Esophagus muscularis mucosa (tissue), 4 donors: ENCODE results near the gene SLC25A24.

Source experiments
- CTCF ChIP-seq, 3 experiments: fragments of 200-600 bp in 2 of 3; fragments of 450-650 bp in 1 of 3; sonication (generic) in 2 of 3; IDR thresholded peaks; one replicate each; pipeline ENCODE4 v1.5.1; 2017 to 2019; ENCODE audit warnings: antibody characterized with exemption in 3 of 3, mild to moderate bottlenecking in 2 of 3, moderate library complexity in 1 of 3
- EP300 ChIP-seq: sonication (generic); formaldehyde crosslinking; IDR thresholded peaks from one replicate; pipeline ENCODE4 v1.6.1; 2017; ENCODE audit warnings: antibody characterized with exemption
- POLR2A ChIP-seq: fragments of 450-650 bp; IDR thresholded peaks from one replicate; pipeline ENCODE4 v1.6.1; 2017; ENCODE audit warnings: antibody characterized with exemption, moderate library complexity, mild to moderate bottlenecking, low read depth
- POLR2AphosphoS5 ChIP-seq, 2 donors: sonication (generic); formaldehyde crosslinking; IDR thresholded peaks; one replicate each; pipeline ENCODE4 v1.6.1; 2017; ENCODE audit warnings: antibody characterized with exemption in 2 of 2

GRCh38 chr1:108109295-108109973 is 90.7 kb downstream of the SLC25A24 start:
- TF ChIP-seq CTCF (IDR thresholded peaks at IDR 0.05) (no peak), POLR2AphosphoS5 (IDR thresholded peaks at IDR 0.05) (no peak), EP300 (no peak), POLR2A (no peak)
